H9 (cell line): ENCODE results near the gene SWAP70. TPM values are rescaled to one million over a fixed set of nuclear protein-coding genes. Genes with fewer than 3 reads are reported as not detected.

Experiments
- DNase-seq: peaks from one replicate; pipeline ENCODE4 v3.0.0-alpha.2; 2017
- H2AFZ ChIP-seq: one replicate; pipeline ENCODE4 v1.6.1; 2013; ENCODE audit warnings: mild to moderate bottlenecking, low read length, control low read depth, moderate library complexity
- H2AK5ac ChIP-seq: 2 replicates; pipeline ENCODE4 v1.6.1; 2013; ENCODE audit warnings: low read length, control low read depth, mixed read lengths; ENCODE audit not compliant: insufficient read length
- H2BK120ac ChIP-seq: one replicate; pipeline ENCODE4 v1.6.1; 2013; ENCODE audit warnings: low read depth, mild to moderate bottlenecking, low read length, control low read depth, inconsistent platforms; ENCODE audit not compliant: poor library complexity, severe bottlenecking
- H2BK12ac ChIP-seq: 2 replicates; pipeline ENCODE4 v1.6.1; 2013; ENCODE audit warnings: low read length, control low read depth, mixed read lengths, low read depth; ENCODE audit not compliant: insufficient read length
- H2BK15ac ChIP-seq: 2 replicates; pipeline ENCODE4 v1.6.1; 2013; ENCODE audit warnings: low read depth, low read length, control low read depth
- H2BK20ac ChIP-seq: one replicate; pipeline ENCODE4 v1.6.1; 2013; ENCODE audit warnings: low read depth, mild to moderate bottlenecking, low read length, control low read depth, inconsistent platforms; ENCODE audit not compliant: poor library complexity, severe bottlenecking
- H2BK5ac ChIP-seq: 2 replicates; pipeline ENCODE4 v1.6.1; 2013; ENCODE audit warnings: low read length, control low read depth, mixed read lengths; ENCODE audit not compliant: insufficient read length
- H3K14ac ChIP-seq: 2 replicates; pipeline ENCODE4 v1.6.1; 2013; ENCODE audit warnings: low read length, control low read depth; ENCODE audit not compliant: insufficient read depth
- H3K18ac ChIP-seq: 2 replicates; pipeline ENCODE4 v1.6.1; 2013; ENCODE audit warnings: low read depth, mild to moderate bottlenecking, mixed read lengths, low read length, control low read depth; ENCODE audit not compliant: insufficient read length
- H3K23ac ChIP-seq: 2 replicates; pipeline ENCODE4 v1.6.1; 2013; ENCODE audit warnings: low read length, control low read depth, mixed read lengths, low read depth; ENCODE audit not compliant: insufficient read length
- H3K23me2 ChIP-seq: 2 replicates; pipeline ENCODE4 v1.6.1; 2013; ENCODE audit warnings: low read depth, mild to moderate bottlenecking, mixed read lengths, low read length, control low read depth; ENCODE audit not compliant: insufficient read length, poor library complexity, severe bottlenecking
- H3K27ac ChIP-seq: 2 replicates; pipeline ENCODE4 v1.5.1; 2013; ENCODE audit warnings: low read length, control low read depth, mixed read lengths, low read depth; ENCODE audit not compliant: insufficient read length
- H3K27me3 ChIP-seq: 2 replicates; pipeline ENCODE4 v1.6.1; 2013; ENCODE audit warnings: low read length, control low read depth, inconsistent platforms; ENCODE audit not compliant: insufficient read depth
- H3K4ac ChIP-seq: 2 replicates; pipeline ENCODE4 v1.6.1; 2013; ENCODE audit warnings: low read depth, mild to moderate bottlenecking, control low read depth, inconsistent platforms, low read length, moderate library complexity
- H3K4me1 ChIP-seq: 2 replicates; pipeline ENCODE4 v1.6.1; 2013; ENCODE audit warnings: low read length, control low read depth, inconsistent platforms; ENCODE audit not compliant: insufficient read depth
- H3K4me2 ChIP-seq: 2 replicates; pipeline ENCODE4 v1.6.1; 2013; ENCODE audit warnings: low read length, control low read depth, mixed read lengths; ENCODE audit not compliant: insufficient read length, insufficient read depth
- H3K56ac ChIP-seq: 2 replicates; pipeline ENCODE4 v1.6.1; 2013; ENCODE audit warnings: low read depth, mild to moderate bottlenecking, mixed read lengths, low read length, control low read depth; ENCODE audit not compliant: insufficient read length
- H3K79me1 ChIP-seq: 2 replicates; pipeline ENCODE4 v1.6.1; 2013; ENCODE audit warnings: low read depth, mild to moderate bottlenecking, moderate library complexity, low read length, control low read depth, inconsistent platforms; ENCODE audit not compliant: insufficient read depth, poor library complexity, severe bottlenecking
- H3K79me2 ChIP-seq: 2 replicates; pipeline ENCODE4 v1.6.1; 2013; ENCODE audit warnings: low read length, control low read depth, inconsistent platforms; ENCODE audit not compliant: insufficient read depth
- H3K9ac ChIP-seq: 2 replicates; pipeline ENCODE4 v1.6.1; 2013; ENCODE audit warnings: low read length, control low read depth, mixed read lengths; ENCODE audit not compliant: insufficient read length; ENCODE audit errors: extremely low read depth
- H3K9me3 ChIP-seq: one replicate; pipeline ENCODE4 v1.6.1; 2013; ENCODE audit warnings: low read depth, low read length, inconsistent platforms; ENCODE audit not compliant: control insufficient read depth
- H3T11ph ChIP-seq: one replicate; pipeline ENCODE4 v1.6.1; 2013; ENCODE audit warnings: mild to moderate bottlenecking, low read length, control low read depth, inconsistent platforms
- H4K20me1 ChIP-seq: one replicate; pipeline ENCODE4 v1.6.1; 2013; ENCODE audit not compliant: control insufficient read depth, insufficient read length, insufficient read depth
- H4K5ac ChIP-seq: 2 replicates; pipeline ENCODE4 v1.6.1; 2013; ENCODE audit warnings: low read depth, mild to moderate bottlenecking, mixed read lengths, low read length, control low read depth; ENCODE audit not compliant: insufficient read length
- H4K8ac ChIP-seq: replicated peaks from 2 replicates; pipeline ENCODE4 v1.6.1; 2013; ENCODE audit warnings: low read length, control low read depth, mixed read lengths, low read depth; ENCODE audit not compliant: insufficient read length
- H4K91ac ChIP-seq: 2 replicates; pipeline ENCODE4 v1.6.1; 2013; ENCODE audit warnings: low read depth, mild to moderate bottlenecking, moderate library complexity, mixed read lengths, low read length, control low read depth; ENCODE audit not compliant: insufficient read length
- H3K27ac Mint-ChIP-seq, 3 experiments: 2 replicates in 2 of 3; 3 replicates in 1 of 3; pipeline ENCODE4 v1.8.0; 2020 to 2021; ENCODE audit warnings: mixed read lengths in 3 of 3, mild to moderate bottlenecking in 1 of 3, moderate library complexity in 1 of 3
- H3K27me3 Mint-ChIP-seq: 2 replicates; pipeline ENCODE4 v1.8.0; 2021; ENCODE audit warnings: low read depth, mild to moderate bottlenecking, moderate library complexity, mixed read lengths
- H3K36me3 Mint-ChIP-seq, 3 experiments: 2 replicates in 2 of 3; 3 replicates in 1 of 3; pipeline ENCODE4 v1.8.0; 2020 to 2021; ENCODE audit warnings: low read depth in 3 of 3, mixed read lengths in 3 of 3; ENCODE audit not compliant: insufficient read depth in 1 of 3
- H3K4me1 Mint-ChIP-seq, 2 experiments: 2 replicates each; pipeline ENCODE4 v1.8.0; 2020; ENCODE audit warnings: mixed read lengths in 2 of 2
- H3K4me3 Mint-ChIP-seq, 2 experiments: 2 replicates in 1 of 2; 3 replicates in 1 of 2; pipeline ENCODE4 v1.8.0; 2020 to 2021; ENCODE audit warnings: mild to moderate bottlenecking in 2 of 2, mixed read lengths in 2 of 2, moderate library complexity in 1 of 2
- H3K9me3 Mint-ChIP-seq, 2 experiments: 2 replicates in 1 of 2; 3 replicates in 1 of 2; pipeline ENCODE4 v1.8.0; 2020; ENCODE audit warnings: mild to moderate bottlenecking in 2 of 2, mixed read lengths in 2 of 2, moderate library complexity in 1 of 2
- CTCF ChIP-seq: fragments of 200-600 bp; sonication (generic); conservative IDR thresholded peaks from 3 replicates; pipeline ENCODE4 v1.8.0; 2021; ENCODE audit warnings: antibody characterized with exemption, mild to moderate bottlenecking
- total RNA-seq: library from RNA; stranded (reverse); gene quantifications from 2 replicates; pipeline ENCODE4 v1.2.1, GENCODE V29; 2021

The SWAP70 gene
- total RNA-seq, 1 experiment from 2014 or later = 34.4 TPM

DNA sequence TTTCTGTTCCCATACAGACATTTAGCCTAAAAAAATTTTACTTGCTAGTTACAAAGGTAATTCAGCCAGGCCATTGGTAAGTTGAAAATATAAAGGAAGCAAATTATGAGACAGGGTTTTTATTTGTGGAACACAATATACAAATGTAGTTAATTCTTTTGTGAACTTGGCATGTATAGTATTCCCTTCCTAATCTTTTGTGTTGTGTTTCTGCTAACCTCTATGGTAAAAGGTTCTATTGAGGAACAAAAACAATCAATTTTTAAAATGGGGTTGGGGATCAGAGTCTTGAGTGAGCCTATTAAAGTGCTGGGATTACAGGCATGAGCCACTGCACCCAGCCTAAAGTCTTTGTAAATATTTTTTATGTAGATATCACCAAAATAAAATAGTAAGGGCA is 14.1 kb downstream of the SWAP70 start:
- H3K36me3 Mint-ChIP-seq = peaks cover 6 to 13% (median 7%) of the 10 kb centered on the region in 3 experiments; a peak in 6 of 7 replicates
- no peaks in the 10 kb centered on the region for H3K9me3 ChIP-seq
- H3K27ac ChIP-seq = no peak overlapping the region
- no peak overlapping the region for H2AK5ac ChIP-seq
- no peak for DNase-seq
- no peak overlapping the region for H4K5ac ChIP-seq
- H4K8ac ChIP-seq = no peak overlapping the region
- H3T11ph ChIP-seq = no peak overlapping the region
- peak overlapping the region; percentile 62 to 72 (median 62); a peak in 5 of 7 replicates for H3K27ac Mint-ChIP-seq
- TF ChIP-seq CTCF = no peak
- H2BK5ac ChIP-seq = no peak overlapping the region
- H3K4ac ChIP-seq = no peak overlapping the region
- no peak overlapping the region for H2BK15ac ChIP-seq
- H3K27me3 ChIP-seq = no peaks in the 10 kb centered on the region
- peaks cover 5% of the 10 kb centered on the region for H3K23me2 ChIP-seq
- H3K79me1 ChIP-seq = no peaks in the 10 kb centered on the region
- H3K23ac ChIP-seq = no peak overlapping the region
- no peak overlapping the region for H3K9ac ChIP-seq
- no peak overlapping the region for H2BK120ac ChIP-seq
- no peak overlapping the region for H3K14ac ChIP-seq
- H3K4me1 ChIP-seq = peaks cover 5% of the 10 kb centered on the region; the same call in 1 of the 2 replicates
- no peak overlapping the region for H2BK20ac ChIP-seq
- no peaks in the 10 kb centered on the region for H4K20me1 ChIP-seq
- H4K91ac ChIP-seq = no peak overlapping the region
- H2AFZ ChIP-seq = no peak overlapping the region
- H3K79me2 ChIP-seq = peaks cover 6% of the 10 kb centered on the region; the same call in 1 of the 2 replicates
- H3K27me3 Mint-ChIP-seq = no peaks in the 10 kb centered on the region
- H2BK12ac ChIP-seq = no peak overlapping the region
- no peak overlapping the region for H3K56ac ChIP-seq
- H3K4me2 ChIP-seq = no peak overlapping the region
- H3K9me3 Mint-ChIP-seq = no peaks in the 10 kb centered on the region
- H3K4me1 Mint-ChIP-seq = peaks cover 47 to 56% of the 10 kb centered on the region in 2 experiments
- no peak overlapping the region for H3K18ac ChIP-seq
- H3K4me3 Mint-ChIP-seq = no peak overlapping the region
